Measurements from ENCODE around the gene SORCS2. TPM values are rescaled to one million over a fixed set of nuclear protein-coding genes. Genes with fewer than 3 reads are reported as not detected.

The SORCS2 gene
- total and polyA plus RNA-seq, 2 of the 8 experiments (the other 6 are each of a cell fraction or from before 2014, with no cell fraction given), result 0.36 to 1.8 TPM

GRCh38 chr4:7379186-7379585, 186.8 kb downstream of the SORCS2 start:
- WGBS, 2 experiments (ENCODE audit: extremely low coverage in 1 of 2, insufficient coverage in 1 of 2, insufficient read length in 1 of 2, insufficient replicate concordance in 2 of 2, low coverage in 1 of 2, low lambda C conversion rate in 2 of 2, missing lambda C conversion rate in 1 of 2), result 80% methylated on average over 9 of the region's 9 CpGs; no CpG with 5 or more reads in 1 of the 2 experiments

More at GRCh38 chr4:7379186-7379585, 186.8 kb downstream of the SORCS2 start:
- Histone ChIP-seq H2BK20ac (ENCODE audit: low read length) (no peak overlapping the region), H2BK5ac (ENCODE audit: low read depth, low read length) (no peak overlapping the region), H3K4me3 (ENCODE audit: extremely low read depth in 1 of 4, insufficient read depth in 2 of 4, low read depth in 3 of 4, low read length in 4 of 4) (no peak overlapping the region), H4K91ac (replicated peaks; ENCODE audit: insufficient read length, low read length) (no peak overlapping the region), H3K4me1 (replicated peaks in 1 of 4; ENCODE audit: control insufficient read depth in 3 of 4, insufficient read depth in 4 of 4, low read length in 3 of 4) (no peaks in the 10 kb centered on the region), H4K8ac (ENCODE audit: extremely low read depth, insufficient read depth, low read length) (no peak overlapping the region), H2AFZ (ENCODE audit: low read length) (no peak overlapping the region), H3K18ac (ENCODE audit: extremely low read depth, low read length) (no peak overlapping the region), H3K4me2 (ENCODE audit: insufficient read depth in 1 of 2, low read depth in 2 of 2, low read length in 2 of 2) (no peak overlapping the region), H3K79me1 (ENCODE audit: low read depth, low read length) (no peaks in the 10 kb centered on the region), H2BK120ac (replicated peaks; ENCODE audit: low read depth, low read length) (no peak overlapping the region), H3K27me3 (replicated peaks in 1 of 4; ENCODE audit: control insufficient read depth in 3 of 4, extremely low read depth in 1 of 4, insufficient read depth in 3 of 4, low read length in 3 of 4) (no peaks in the 10 kb centered on the region), H3K79me2 (ENCODE audit: control insufficient read depth in 1 of 2, insufficient read depth in 2 of 2, low read length in 2 of 2) (no peaks in the 10 kb centered on the region), H4K5ac (ENCODE audit: insufficient read length, low read depth, low read length) (no peak overlapping the region), H3K14ac (ENCODE audit: insufficient read length) (no peak overlapping the region), H4K20me1 (replicated peaks in 1 of 2; ENCODE audit: control insufficient read depth in 1 of 2, insufficient read depth in 2 of 2, low read length in 2 of 2) (no peaks in the 10 kb centered on the region), H2BK15ac (ENCODE audit: low read length) (no peak overlapping the region), H2AK5ac (ENCODE audit: low read depth, low read length) (no peak overlapping the region), H2BK12ac (ENCODE audit: low read depth, low read length) (no peak overlapping the region), H3K23me2 (ENCODE audit: low read depth, low read length) (no peaks in the 10 kb centered on the region), H3K23ac (ENCODE audit: insufficient read length) (no peak overlapping the region), H3K36me3 (ENCODE audit: control insufficient read depth in 2 of 4, insufficient read depth in 4 of 4, low read length in 3 of 4) (no peaks in the 10 kb centered on the region; a peak in 2 of 8 replicates), H3K4ac (replicated peaks; ENCODE audit: insufficient read length, low read depth, low read length) (no peak overlapping the region), H3K56ac (replicated peaks; ENCODE audit: insufficient read length, low read depth, low read length) (no peak overlapping the region), H3K27ac (ENCODE audit: low read depth, low read length) (no peak overlapping the region), H3K9me3 (ENCODE audit: insufficient read depth in 2 of 2, low read depth in 1 of 2, low read length in 1 of 2) (no peaks in the 10 kb centered on the region), H3K9ac (replicated peaks in 1 of 4; ENCODE audit: extremely low read depth in 1 of 4, low read depth in 3 of 4, low read length in 3 of 4) (no peak overlapping the region)
- no peak for FAIRE-seq
- POLR2A ChIA-PET (ENCODE audit: partially characterized antibody), result no interaction called here
- CTCF ChIA-PET (ENCODE audit: partially characterized antibody), result no interaction called here
- no peak for DNase-seq (ENCODE audit: low read depth in 1 of 2, low spot score in 2 of 2)
- no peak for TF ChIP-seq SRF (IDR thresholded peaks at IDR 0.05; ENCODE audit: low read depth, low read length)
- no peak for TF ChIP-seq POLR2AphosphoS5 (IDR thresholded peaks at IDR 0.05; ENCODE audit: low read depth, low read length)
- TF ChIP-seq BCL11A (IDR thresholded peaks at IDR 0.05; ENCODE audit: low read depth in 2 of 2, low read length in 2 of 2), result no peak
